A549 treated with RU486 at 1 μM for 4 hours (cell line): ENCODE results near the gene RANBP1. TPM values are rescaled to one million over a fixed set of nuclear protein-coding genes. Genes with fewer than 3 reads are reported as not detected.

Experiments
- total RNA-seq: library from RNA; stranded (reverse); fragments of 200-300 nt; extraction: Qiagen RNA extraction; gene quantifications from 5 replicates; pipeline ENCODE4 v1.2.3, GENCODE V29; 2022; ENCODE audit warnings: low read depth

RANBP1 gene
- 284 to 338 TPM (median 311 TPM) in 5 replicates for total RNA-seq

GRCh38 chr22:20115691-20116375 is at the start of gene RANBP1:
TSS of gene RANBP1 (plus strand) at chr22:20116104. CDS start at chr22:20116185, 81 bp downstream.

DNA sequence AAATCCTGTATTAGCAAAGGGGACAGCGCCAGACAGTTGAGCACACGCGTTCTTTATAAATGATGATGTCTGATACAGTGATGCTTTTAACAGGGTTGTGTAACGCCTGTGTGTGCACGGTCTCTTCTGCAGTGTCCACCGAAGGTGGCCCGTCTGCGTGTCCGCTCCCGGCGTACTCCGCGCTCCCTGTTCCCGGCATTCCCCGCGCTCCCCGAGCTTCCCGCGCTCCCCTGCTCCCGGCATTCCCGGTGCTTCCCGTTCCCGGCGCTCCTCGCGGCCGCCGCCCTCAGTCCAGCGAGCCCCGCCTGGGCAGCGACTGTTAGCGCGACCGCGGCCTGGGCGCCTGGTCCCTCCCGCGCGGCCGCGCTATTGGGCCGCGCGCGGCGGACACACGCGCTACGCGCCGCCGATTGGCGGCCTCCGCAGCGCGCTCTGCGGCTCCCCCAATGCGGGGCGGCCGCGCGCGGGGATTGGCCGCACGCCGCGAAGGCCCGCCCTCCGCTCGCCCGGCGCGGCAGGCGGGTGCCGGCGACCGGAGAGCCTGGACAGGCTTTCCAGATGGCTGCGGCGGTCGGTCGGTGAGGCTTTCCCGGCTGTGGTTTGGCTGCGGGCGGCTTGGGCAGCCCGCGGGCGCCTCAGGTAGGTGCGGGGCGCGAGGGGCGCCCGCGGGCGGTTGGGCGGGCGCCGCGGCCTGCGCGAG is 36.0 kb upstream of the RANBP1 start, which contains the start of gene DGCR8:
TSS of gene DGCR8 (plus strand) at position 497 of the 700 bp plus-strand sequence. CDS start 5,723 bp downstream, outside the sequence.

DNA sequence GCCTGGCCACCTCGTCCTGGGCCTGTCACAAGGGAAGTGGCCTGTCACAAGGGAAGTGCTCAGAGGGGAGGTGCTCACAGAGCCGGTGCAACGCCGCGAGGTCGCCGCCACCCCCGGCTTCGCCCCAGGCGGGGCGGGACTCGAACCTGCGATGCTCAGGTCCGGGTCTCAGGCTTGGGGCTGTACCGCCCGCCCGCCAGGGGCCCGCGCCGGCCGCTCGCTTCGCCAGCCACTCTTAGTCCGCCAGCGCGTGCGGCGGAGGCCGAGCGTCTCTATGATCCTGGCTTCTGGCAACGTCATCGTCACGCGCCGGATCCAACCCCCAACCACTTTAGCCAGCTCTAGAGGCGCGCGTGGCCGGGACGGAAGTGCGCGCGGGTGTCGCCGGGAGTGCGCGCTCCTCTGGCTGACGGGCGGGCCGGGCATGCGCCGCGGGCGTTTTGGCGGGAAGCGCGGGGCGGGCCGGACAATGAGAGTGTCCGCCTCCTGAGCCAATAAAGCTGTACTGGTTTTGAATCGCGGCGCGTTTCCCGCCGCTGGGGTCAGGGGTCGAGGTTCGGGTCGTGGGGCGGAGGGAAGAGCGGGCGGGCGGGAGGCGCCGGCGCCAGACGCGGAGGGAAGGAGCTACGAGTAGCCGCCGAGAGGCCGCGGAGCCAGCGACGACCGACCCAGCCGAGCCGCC is 1.2 kb downstream of the RANBP1 start, which contains the start of gene TRMT2A:
TSS of gene TRMT2A (minus strand) at position 276 of the 682 bp plus-strand sequence. CDS start 320 bp downstream, outside the sequence.

GRCh38 chr22:20131597-20131858 is 15.6 kb downstream of the RANBP1 start, which contains the start of gene ZDHHC8:
TSS of gene ZDHHC8 (plus strand) at chr22:20131804. CDS start at chr22:20131948, 144 bp downstream.

GRCh38 chr22:20150381-20151275 is 34.7 kb downstream of the RANBP1 start, which contains the start of gene CCDC188:
TSS of gene CCDC188 (minus strand) at chr22:20151055. CDS start at chr22:20150986, 69 bp downstream.

Other genes starting within 250 kb of the RANBP1 start
- gene COMT, start 174.3 kb upstream of the RANBP1 start, total RNA-seq: 113 to 170 TPM (median 156 TPM) in 5 replicates
- gene TXNRD2, start 174.3 kb upstream of the RANBP1 start, total RNA-seq: 25.6 to 39.2 TPM (median 34.1 TPM) in 5 replicates
- 1.1 to 3.5 TPM (median 1.9 TPM) in 5 replicates for gene ARVCF, start 99.3 kb upstream of the RANBP1 start, total RNA-seq
- 11.5 to 15.5 TPM (median 13.7 TPM) in 5 replicates for gene TANGO2, start 95.0 kb upstream of the RANBP1 start, total RNA-seq
- gene DGCR8, start 35.9 kb upstream of the RANBP1 start, total RNA-seq: 18.2 to 20.3 TPM (median 19.3 TPM) in 5 replicates
- gene TRMT2A, start 1.1 kb downstream of the RANBP1 start, total RNA-seq: 20.9 to 29.5 TPM (median 24.1 TPM) in 5 replicates
- gene ZDHHC8, start 15.7 kb downstream of the RANBP1 start, total RNA-seq: 19.9 to 34.3 TPM (median 26.0 TPM) in 5 replicates
- not detected in 5 replicates for gene CCDC188, start 35.0 kb downstream of the RANBP1 start, total RNA-seq
- gene RTN4R, start 152.2 kb downstream of the RANBP1 start, total RNA-seq: 5.6 to 12.3 TPM (median 10.0 TPM) in 5 replicates
- 29.0 to 45.2 TPM (median 42.3 TPM) in 5 replicates for gene DGCR6L, start 204.0 kb downstream of the RANBP1 start, total RNA-seq